OCI-LY1 (cell line): ENCODE measurements around the gene INPPL1.

Source experiments
- H2AFZ ChIP-seq: fragments of 200-600 bp; sonication (generic), shearing (Covaris generic); 2 replicates; pipeline ENCODE4 v1.6.0; 2014; ENCODE audit warnings: antibody characterized with exemption, mild to moderate bottlenecking, low read length
- H3F3A ChIP-seq: fragments of 200-600 bp; sonication (generic), shearing (Covaris generic); 2 replicates; pipeline ENCODE4 v1.6.0; 2014; ENCODE audit warnings: mild to moderate bottlenecking, antibody characterized with exemption, low read length, moderate library complexity; ENCODE audit not compliant: insufficient read depth
- H3K27ac ChIP-seq: fragments of 200-600 bp; sonication (generic); 2 replicates; pipeline ENCODE4 v1.5.1; 2014; ENCODE audit warnings: low read length, mixed run types, mild to moderate bottlenecking, low read depth; ENCODE audit not compliant: poor library complexity, severe bottlenecking
- H3K27me3 ChIP-seq: fragments of 200-600 bp; sonication (generic); 2 replicates; pipeline ENCODE4 v1.6.0; 2014; ENCODE audit warnings: antibody characterized with exemption, mild to moderate bottlenecking, low read length, moderate library complexity; ENCODE audit not compliant: insufficient read depth
- H3K36me3 ChIP-seq: fragments of 200-600 bp; sonication (generic); 2 replicates; pipeline ENCODE4 v1.6.1; 2014; ENCODE audit warnings: mild to moderate bottlenecking, antibody characterized with exemption, low read length, moderate library complexity, mixed read lengths; ENCODE audit not compliant: insufficient read depth
- H3K4me1 ChIP-seq: fragments of 200-600 bp; sonication (generic); 2 replicates; pipeline ENCODE4 v1.5.1; 2014; ENCODE audit warnings: mild to moderate bottlenecking, low read length, moderate library complexity; ENCODE audit not compliant: insufficient read depth, severe bottlenecking
- H3K4me2 ChIP-seq: fragments of 200-600 bp; sonication (generic), shearing (Covaris generic); 2 replicates; pipeline ENCODE4 v1.6.1; 2014; ENCODE audit warnings: low read length
- H3K4me3 ChIP-seq: fragments of 200-600 bp; sonication (generic); 2 replicates; pipeline ENCODE4 v1.5.1; 2014; ENCODE audit warnings: low read length, low read depth, mild to moderate bottlenecking, mixed read lengths; ENCODE audit not compliant: poor library complexity, severe bottlenecking
- H3K79me2 ChIP-seq: fragments of 200-600 bp; shearing (Covaris generic); 2 replicates; pipeline ENCODE4 v1.6.1; 2016; ENCODE audit warnings: mixed run types, low read length, mixed read lengths; ENCODE audit not compliant: insufficient read depth
- H3K9ac ChIP-seq: fragments of 200-600 bp; sonication (generic), shearing (Covaris generic); 2 replicates; pipeline ENCODE4 v1.6.1; 2014; ENCODE audit warnings: mild to moderate bottlenecking, low read length, mixed read lengths
- H3K9me2 ChIP-seq: fragments of 200-600 bp; sonication (generic), shearing (Covaris generic); 2 replicates; pipeline ENCODE4 v1.6.1; 2014; ENCODE audit warnings: low read depth, mild to moderate bottlenecking, low read length, mixed read lengths
- H3K9me3 ChIP-seq: fragments of 200-600 bp; shearing (Covaris generic); 2 replicates; pipeline ENCODE4 v1.6.1; 2014; ENCODE audit warnings: low read length, mixed read lengths
- H4K20me1 ChIP-seq: fragments of 200-600 bp; sonication (generic), shearing (Covaris generic); 2 replicates; pipeline ENCODE4 v1.6.0; 2016; ENCODE audit warnings: mild to moderate bottlenecking, low read length; ENCODE audit not compliant: insufficient read depth
- CTCF ChIP-seq: fragments of 200-600 bp; sonication (generic), shearing (Covaris generic); IDR thresholded peaks from 2 replicates; pipeline ENCODE4 v1.5.1; 2017; ENCODE audit warnings: mild to moderate bottlenecking, antibody characterized with exemption, low read length, moderate library complexity, mixed read lengths
- EZH2 ChIP-seq: fragments of 200-600 bp; sonication (generic), shearing (Covaris generic); IDR thresholded peaks from 2 replicates; pipeline ENCODE4 v1.8.0; 2017; ENCODE audit warnings: borderline replicate concordance, mixed run types, mild to moderate bottlenecking, antibody characterized with exemption, low read length, moderate library complexity, mixed read lengths

INPPL1 gene

GRCh38 chr11:72189455-72190250 is 34.9 kb upstream of the INPPL1 start:
- H3K9me2 ChIP-seq: no peaks in the 10 kb centered on the region
- no peaks in the 10 kb centered on the region; the same call in 1 of the 2 replicates for H3K27me3 ChIP-seq
- H3K4me3 ChIP-seq: no peak overlapping the region
- H3K36me3 ChIP-seq: no peaks in the 10 kb centered on the region
- no peaks in the 10 kb centered on the region for H3K4me1 ChIP-seq
- H3K9ac ChIP-seq: no peak overlapping the region
- no peaks in the 10 kb centered on the region for H3K9me3 ChIP-seq
- no peak overlapping the region for H3K4me2 ChIP-seq
- H3F3A ChIP-seq: no peaks in the 10 kb centered on the region
- no peak overlapping the region for H3K27ac ChIP-seq
- no peaks in the 10 kb centered on the region for H4K20me1 ChIP-seq
- TF ChIP-seq CTCF: no peak
- no peak for TF ChIP-seq EZH2
- H3K79me2 ChIP-seq: no peaks in the 10 kb centered on the region
- H2AFZ ChIP-seq: no peak overlapping the region

GRCh38 chr11:72190631-72191071 is 33.9 kb upstream of the INPPL1 start:
- Histone ChIP-seq H2AFZ (no peak overlapping the region), H3K4me3 (no peak overlapping the region), H3K27ac (no peak overlapping the region), H3K9ac (no peak overlapping the region), H3K36me3 (no peaks in the 10 kb centered on the region), H3K4me1 (no peaks in the 10 kb centered on the region), H3K9me3 (no peaks in the 10 kb centered on the region), H4K20me1 (no peaks in the 10 kb centered on the region), H3K4me2 (no peak overlapping the region), H3K79me2 (no peaks in the 10 kb centered on the region), H3K27me3 (no peaks in the 10 kb centered on the region), H3K9me2 (no peaks in the 10 kb centered on the region), H3F3A (no peaks in the 10 kb centered on the region)
- TF ChIP-seq EZH2 (no peak), CTCF (no peak)

GRCh38 chr11:72191961-72192381 is 32.6 kb upstream of the INPPL1 start, which contains the start of gene FOLR1:
FOLR1 (plus strand) TSS chr11:72192140; CDS start chr11:72192174, 34 bp downstream.
- Histone ChIP-seq H4K20me1 (no peaks in the 10 kb centered on the region), H3K27ac (no peak within 1 kb of the TSS), H3K4me3 (no peak within 1 kb of the TSS), H3K9me2 (no peaks in the 10 kb centered on the region), H3K9ac (no peak within 1 kb of the TSS), H3F3A (no peaks in the 10 kb centered on the region), H3K79me2 (no peaks in the 10 kb centered on the region), H3K4me1 (no peaks in the 10 kb centered on the region), H3K4me2 (no peak within 1 kb of the TSS), H3K27me3 (no peaks in the 10 kb centered on the region), H3K36me3 (no peaks in the 10 kb centered on the region), H2AFZ (no peak within 1 kb of the TSS), H3K9me3 (no peaks in the 10 kb centered on the region)
- no peak for TF ChIP-seq EZH2
- TF ChIP-seq CTCF: no peak
